CD14-positive monocyte (primary cell): ENCODE measurements around the gene JADE1. TPM values are rescaled to one million over a fixed set of nuclear protein-coding genes. Genes with fewer than 3 reads are reported as not detected.

Source experiments
- DNase-seq, 3 donors: peaks; one replicate each; pipeline ENCODE4 v3.0.0-alpha.2; 2011 to 2022
- H2AFZ ChIP-seq: 2 replicates; pipeline ENCODE4 v1.6.0; 2012; ENCODE audit warnings: mild to moderate bottlenecking, low read depth, low read length, inconsistent platforms; ENCODE audit not compliant: insufficient read depth, poor library complexity, severe bottlenecking
- H3K27ac ChIP-seq, 2 donors: 1 replicate in 1 of 2; 2 replicates in 1 of 2; pipeline ENCODE4 v1.5.1; 2012 to 2013; ENCODE audit warnings: low read length in 2 of 2, control low read depth in 1 of 2, inconsistent platforms in 1 of 2, low read depth in 1 of 2, mild to moderate bottlenecking in 1 of 2
- H3K27me3 ChIP-seq, 2 donors: one replicate each; pipeline versions ENCODE4 v1.6.0 to v1.6.1; 2011 to 2013; ENCODE audit warnings: low read length in 2 of 2; ENCODE audit not compliant: control insufficient read depth in 2 of 2, insufficient read depth in 2 of 2
- H3K36me3 ChIP-seq, 2 donors: replicated peaks in 1 of 2; 1 replicate in 1 of 2; 2 replicates in 1 of 2; pipeline versions ENCODE4 v1.5.1 to v1.6.1; 2012 to 2013; ENCODE audit warnings: low read length in 2 of 2, control low read depth in 1 of 2, inconsistent platforms in 1 of 2, mild to moderate bottlenecking in 1 of 2; ENCODE audit not compliant: insufficient read depth in 2 of 2, control insufficient read depth in 1 of 2
- H3K4me1 ChIP-seq, 2 donors: 1 replicate in 1 of 2; 2 replicates in 1 of 2; pipeline versions ENCODE4 v1.5.1 to v1.6.1; 2012 to 2013; ENCODE audit warnings: low read length in 2 of 2, control low read depth in 1 of 2, inconsistent platforms in 1 of 2, mild to moderate bottlenecking in 1 of 2, moderate library complexity in 1 of 2; ENCODE audit not compliant: insufficient read depth in 2 of 2, control insufficient read depth in 1 of 2
- H3K4me2 ChIP-seq: replicated peaks from 2 replicates; pipeline ENCODE3; 2012; ENCODE audit warnings: low read length, moderate library complexity, mild to moderate bottlenecking; ENCODE audit not compliant: poor library complexity, severe bottlenecking; ENCODE audit errors: extremely low read depth
- H3K4me3 ChIP-seq, 3 experiments: fragments of 200-600 bp in 1 of 3; sonication (generic) in 1 of 3; replicated peaks in 1 of 3; 1 replicate in 2 of 3; 2 replicates in 1 of 3; pipeline ENCODE4 v1.5.1; 2011 to 2013; ENCODE audit warnings: low read length in 3 of 3, mild to moderate bottlenecking in 3 of 3, control low read depth in 2 of 3, low read depth in 2 of 3, inconsistent platforms in 1 of 3, moderate library complexity in 1 of 3
- H3K79me2 ChIP-seq: 2 replicates; pipeline ENCODE4 v1.6.0; 2012; ENCODE audit warnings: mild to moderate bottlenecking, control low read depth, inconsistent platforms, low read length, moderate library complexity; ENCODE audit not compliant: insufficient read depth
- H3K9ac ChIP-seq: 2 replicates; pipeline ENCODE4 v1.6.0; 2017; ENCODE audit warnings: low read length, mild to moderate bottlenecking; ENCODE audit not compliant: insufficient read depth, poor library complexity, severe bottlenecking
- H3K9me3 ChIP-seq, 2 donors: replicated peaks in 1 of 2; 1 replicate in 1 of 2; 2 replicates in 1 of 2; pipeline versions ENCODE4 v1.5.1 to v1.6.1; 2012 to 2013; ENCODE audit warnings: low read length in 2 of 2, control low read depth in 1 of 2; ENCODE audit not compliant: control insufficient read depth in 1 of 2, insufficient read depth in 1 of 2
- H4K20me1 ChIP-seq: 2 replicates; pipeline ENCODE4 v1.6.0; 2012; ENCODE audit warnings: mild to moderate bottlenecking, low read length, control low read depth, moderate library complexity; ENCODE audit not compliant: insufficient read depth
- H3K27ac Mint-ChIP-seq, 7 donors: one replicate each; pipeline ENCODE4 v1.8.0; 2020; ENCODE audit warnings: mild to moderate bottlenecking in 7 of 7, mixed read lengths in 7 of 7, moderate library complexity in 6 of 7, inconsistent platforms in 2 of 7
- H3K27me3 Mint-ChIP-seq, 3 donors: one replicate each; pipeline ENCODE4 v1.8.0; 2021 to 2022; ENCODE audit warnings: low read depth in 3 of 3, mild to moderate bottlenecking in 3 of 3, mixed read lengths in 3 of 3, moderate library complexity in 3 of 3, inconsistent platforms in 1 of 3
- H3K36me3 Mint-ChIP-seq, 2 donors: one replicate each; pipeline ENCODE4 v1.8.0; 2020; ENCODE audit warnings: mixed read lengths in 2 of 2, inconsistent platforms in 1 of 2, mild to moderate bottlenecking in 1 of 2
- H3K4me1 Mint-ChIP-seq: one replicate; pipeline ENCODE4 v1.8.0; 2020; ENCODE audit warnings: mild to moderate bottlenecking, mixed read lengths
- H3K4me3 Mint-ChIP-seq, 2 donors: one replicate each; pipeline ENCODE4 v1.8.0; 2020; ENCODE audit warnings: mild to moderate bottlenecking in 2 of 2, mixed read lengths in 2 of 2, moderate library complexity in 1 of 2
- H3K9me3 Mint-ChIP-seq, 7 donors: one replicate each; pipeline ENCODE4 v1.8.0; 2020 to 2022; ENCODE audit warnings: mixed read lengths in 7 of 7, mild to moderate bottlenecking in 6 of 7, moderate library complexity in 6 of 7, inconsistent platforms in 2 of 7
- WGBS: methylation state at CpG from one replicate; pipeline ENCODE4 v1.1.5; 2013; ENCODE audit warnings: missing lambda C conversion rate; ENCODE audit not compliant: insufficient coverage; 5-methylcytosine and 5-hydroxymethylcytosine counted together
- intact Hi-C, 2 donors: fragments of 100-400 bp; cut with micrococcal nuclease; formaldehyde crosslinking; loops; one replicate each; pipeline versions ENCODE4 v1.15.0 to v1.15.1; 2023
- polyA plus RNA-seq, 3 donors: library from polyadenylated mRNA; depleted of rRNA in 1 of 3; unstranded in 2 of 3; stranded (reverse) in 1 of 3; fragments of 300-500 nt in 2 of 3; fragments of >200 nt in 1 of 3; fragmentation: Illumina TruSeq in 2 of 3; gene quantifications; 1 replicate in 2 of 3; 2 replicates in 1 of 3; pipeline ENCODE4 v1.2.3, GENCODE V29; 2012 to 2021
- TF ChIP-seq, protein P1 (sequence below): fragments of 200-600 bp; IDR thresholded peaks from one replicate; pipeline ENCODE4 v1.8.0; 2022; ENCODE audit warnings: antibody characterized with exemption, mild to moderate bottlenecking

JADE1 gene
- polyA plus RNA-seq, 3 donors: 7.3 to 12.8 (median 12.3) TPM

- no peak overlapping the region for H3K27ac ChIP-seq
- no peaks in the 10 kb centered on the region for H3K79me2 ChIP-seq
- no peak overlapping the region for H3K4me2 ChIP-seq
- Mint-ChIP-seq H3K36me3 (peaks cover 28 to 29% of the 10 kb centered on the region in 2 donors), H3K4me3 (no peak overlapping the region), H3K9me3 (no peaks in the 10 kb centered on the region), H3K27me3 (no peaks in the 10 kb centered on the region), H3K27ac (peak overlapping the region in 2 of 7 donors; percentile 43 to 71), H3K4me1 (peaks cover 4% of the 10 kb centered on the region)
- WGBS: 48% methylated on average over 2 of the region's 4 CpGs
- H4K20me1 ChIP-seq: no peaks in the 10 kb centered on the region
- H3K27me3 ChIP-seq: no peaks in the 10 kb centered on the region
- H3K9me3 ChIP-seq: no peaks in the 10 kb centered on the region
- H3K4me1 ChIP-seq: peaks cover 4 to 5% of the 10 kb centered on the region in 2 donors
- H3K36me3 ChIP-seq: peaks cover 19 to 56% of the 10 kb centered on the region in 2 donors
- no peak overlapping the region for H3K4me3 ChIP-seq
- TF ChIP-seq, protein P1, sequence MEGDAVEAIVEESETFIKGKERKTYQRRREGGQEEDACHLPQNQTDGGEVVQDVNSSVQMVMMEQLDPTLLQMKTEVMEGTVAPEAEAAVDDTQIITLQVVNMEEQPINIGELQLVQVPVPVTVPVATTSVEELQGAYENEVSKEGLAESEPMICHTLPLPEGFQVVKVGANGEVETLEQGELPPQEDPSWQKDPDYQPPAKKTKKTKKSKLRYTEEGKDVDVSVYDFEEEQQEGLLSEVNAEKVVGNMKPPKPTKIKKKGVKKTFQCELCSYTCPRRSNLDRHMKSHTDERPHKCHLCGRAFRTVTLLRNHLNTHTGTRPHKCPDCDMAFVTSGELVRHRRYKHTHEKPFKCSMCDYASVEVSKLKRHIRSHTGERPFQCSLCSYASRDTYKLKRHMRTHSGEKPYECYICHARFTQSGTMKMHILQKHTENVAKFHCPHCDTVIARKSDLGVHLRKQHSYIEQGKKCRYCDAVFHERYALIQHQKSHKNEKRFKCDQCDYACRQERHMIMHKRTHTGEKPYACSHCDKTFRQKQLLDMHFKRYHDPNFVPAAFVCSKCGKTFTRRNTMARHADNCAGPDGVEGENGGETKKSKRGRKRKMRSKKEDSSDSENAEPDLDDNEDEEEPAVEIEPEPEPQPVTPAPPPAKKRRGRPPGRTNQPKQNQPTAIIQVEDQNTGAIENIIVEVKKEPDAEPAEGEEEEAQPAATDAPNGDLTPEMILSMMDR: no peak
- no peak overlapping the region for H3K9ac ChIP-seq
- no peak for DNase-seq
- intact Hi-C loops: no loop called here
- no peak overlapping the region for H2AFZ ChIP-seq
These were observed 71.2 kb downstream of the JADE1 start for GRCh38 chr4:128880662-128881061.

DNA sequence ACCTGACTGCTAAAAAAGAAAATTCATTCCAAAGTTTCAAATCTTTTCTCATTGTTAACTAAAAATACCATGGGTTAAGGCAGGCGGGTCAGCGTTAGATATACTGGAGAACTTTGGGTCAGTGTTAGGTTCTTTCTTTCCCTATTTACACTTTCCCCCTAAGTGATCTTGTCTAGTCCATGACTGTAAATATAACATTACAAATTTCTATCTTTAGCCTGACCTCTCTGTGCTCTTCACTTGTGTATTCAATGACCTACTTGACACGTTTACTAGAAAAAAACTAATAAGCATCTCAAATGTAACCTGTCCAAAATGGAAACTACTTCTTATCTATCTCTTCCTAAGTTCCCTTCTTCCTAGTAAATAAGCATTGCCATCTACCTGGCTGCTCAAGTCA, 95.3 kb downstream of the JADE1 start:
- H3K36me3 ChIP-seq: peaks cover 0 to 9% of the 10 kb centered on the region in 2 donors
- H3K36me3 Mint-ChIP-seq: peaks cover 2 to 14% of the 10 kb centered on the region in 2 donors
- no peak overlapping the region for H3K27ac Mint-ChIP-seq
- H3K4me2 ChIP-seq: no peak overlapping the region
- peaks cover 0 to 6% (median 0%) of the 10 kb centered on the region in 7 donors for H3K9me3 Mint-ChIP-seq
- H3K4me1 Mint-ChIP-seq: peaks cover 17% of the 10 kb centered on the region
- no peaks in the 10 kb centered on the region for H3K27me3 ChIP-seq
- DNase-seq: no peak
- intact Hi-C loops: no loop called here
- 100% methylated on average over 1 of the region's 3 CpGs for WGBS
- H3K79me2 ChIP-seq: no peaks in the 10 kb centered on the region
- H4K20me1 ChIP-seq: no peaks in the 10 kb centered on the region
- H3K27me3 Mint-ChIP-seq: no peaks in the 10 kb centered on the region
- no peak overlapping the region for H3K4me3 ChIP-seq
- no peaks in the 10 kb centered on the region for H3K9me3 ChIP-seq
- peaks cover 12 to 16% of the 10 kb centered on the region in 2 donors for H3K4me1 ChIP-seq
- H3K4me3 Mint-ChIP-seq: no peak overlapping the region
- no peak overlapping the region for H2AFZ ChIP-seq
- H3K27ac ChIP-seq: no peak overlapping the region
- no peak overlapping the region for H3K9ac ChIP-seq
- TF ChIP-seq, protein P1: no peak
